ENCODE results near the gene ZFPM1.

The ZFPM1 gene

GRCh38 chr16:88540346-88540977, 87.4 kb downstream of the ZFPM1 start:
- DNase-seq (ENCODE audit: low read depth): no peak

- no peak for DNase-seq (ENCODE audit: low read depth)
Observed at GRCh38 chr16:88541831-88542616, 88.9 kb downstream of the ZFPM1 start.

GRCh38 chr16:88543230-88543813, 90.2 kb downstream of the ZFPM1 start:
- DNase-seq (ENCODE audit: low read depth): no peak

GRCh38 chr16:88545781-88546180, 92.7 kb downstream of the ZFPM1 start:
- no peak for DNase-seq (ENCODE audit: low read depth)

- DNase-seq (ENCODE audit: low read depth): no peak
Observed at GRCh38 chr16:88548131-88548874, 95.2 kb downstream of the ZFPM1 start.

- DNase-seq (ENCODE audit: low read depth): no peak
Observed at GRCh38 chr16:88548985-88549384, 95.9 kb downstream of the ZFPM1 start.

- DNase-seq (ENCODE audit: low read depth): no peak
Observed at GRCh38 chr16:88549671-88550245, 96.7 kb downstream of the ZFPM1 start.

GRCh38 chr16:88550246-88550661, 97.2 kb downstream of the ZFPM1 start:
- no peak for DNase-seq (ENCODE audit: low read depth)

- no peak for DNase-seq (ENCODE audit: low read depth)
Observed at GRCh38 chr16:88552166-88552565, 99.1 kb downstream of the ZFPM1 start.

- DNase-seq (ENCODE audit: low read depth): no peak
Observed at GRCh38 chr16:88552815-88553214, 99.7 kb downstream of the ZFPM1 start.

GRCh38 chr16:88553739-88554138, 100.7 kb downstream of the ZFPM1 start:
- no peak for DNase-seq (ENCODE audit: low read depth)

- DNase-seq (ENCODE audit: low read depth): no peak
Observed at GRCh38 chr16:88554711-88555264, 101.7 kb downstream of the ZFPM1 start.

- DNase-seq (ENCODE audit: low read depth): no peak
Observed at GRCh38 chr16:88556294-88556988, 103.4 kb downstream of the ZFPM1 start.

GRCh38 chr16:88558457-88559442, 105.7 kb downstream of the ZFPM1 start:
- DNase-seq (ENCODE audit: low read depth): peak; percentile 47

GRCh38 chr16:88560714-88561484, 107.8 kb downstream of the ZFPM1 start:
- DNase-seq (ENCODE audit: low read depth): no peak

GRCh38 chr16:88561485-88562359, 108.6 kb downstream of the ZFPM1 start:
- no peak for DNase-seq (ENCODE audit: low read depth)

- DNase-seq (ENCODE audit: low read depth): peak; percentile 18
Observed at GRCh38 chr16:88566158-88566557, 113.1 kb downstream of the ZFPM1 start.

All from fibroblast of the conjunctiva (primary cell).